Activated T-helper 1 cell treated with anti-CD3 and anti-CD28 coated beads, Interleukin-12 subunit alpha, Interleukin-12 subunit beta, Interleukin-2, Interleukin-4 antibody, amounts not matched to agents 30 ng/mL and 10 ng/mL and 1 ng/mL, durations not matched to agents 14 hours and 24 hours and 36 hours (primary cell): ENCODE data around the gene TNFRSF14. TPM values are rescaled to one million over a fixed set of nuclear protein-coding genes. Genes with fewer than 3 reads are reported as not detected.

ENCODE experiments used
- DNase-seq: peaks from one replicate; pipeline ENCODE4 v3.0.0; 2021; ENCODE audit warnings: low spot score
- H3K27ac Mint-ChIP-seq: one replicate; pipeline ENCODE4 v1.8.0; 2021; ENCODE audit warnings: mild to moderate bottlenecking, mixed read lengths
- H3K27me3 Mint-ChIP-seq: one replicate; pipeline ENCODE4 v1.8.0; 2022; ENCODE audit warnings: mild to moderate bottlenecking, moderate library complexity, mixed read lengths; ENCODE audit not compliant: insufficient read depth
- H3K36me3 Mint-ChIP-seq: one replicate; pipeline ENCODE4 v1.8.0; 2021; ENCODE audit warnings: low read depth, mixed read lengths
- H3K4me1 Mint-ChIP-seq: one replicate; pipeline ENCODE4 v1.8.0; 2021; ENCODE audit warnings: low read depth, mixed read lengths
- H3K4me3 Mint-ChIP-seq: one replicate; pipeline ENCODE4 v1.8.0; 2021; ENCODE audit warnings: mild to moderate bottlenecking, moderate library complexity, mixed read lengths
- H3K9me3 Mint-ChIP-seq: one replicate; pipeline ENCODE4 v1.8.0; 2021; ENCODE audit warnings: mixed read lengths
- intact Hi-C: fragments of 100-400 bp; cut with micrococcal nuclease; formaldehyde crosslinking; loops from one replicate; pipeline ENCODE4 v1.15.1; 2024
- total RNA-seq: library from RNA; stranded (reverse); gene quantifications from 2 replicates; pipeline ENCODE4 v1.2.3, GENCODE V29; 2022

Gene TNFRSF14
- total RNA-seq, 1 donor from 2014 or later = 207 TPM

DNA sequence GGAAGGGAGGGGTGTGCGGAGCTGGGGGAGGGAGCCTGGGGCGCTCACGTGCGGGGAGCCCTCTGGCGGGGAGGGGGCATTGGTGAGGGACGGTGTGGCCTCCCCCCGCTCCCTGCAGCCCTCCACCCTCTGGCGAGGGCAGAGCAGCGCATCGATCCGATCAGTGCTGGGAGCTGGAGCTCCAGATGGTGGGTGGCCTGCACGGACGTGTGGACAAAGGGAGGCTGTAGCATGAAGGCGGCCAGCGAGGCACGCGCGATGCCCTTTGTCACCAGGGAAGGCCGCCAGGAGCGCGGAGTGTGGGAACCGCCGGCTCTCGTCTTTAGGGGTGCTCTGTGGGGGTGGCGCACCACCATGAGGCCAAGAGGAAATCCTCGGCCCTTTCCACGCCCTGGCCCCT is 20.7 kb upstream of the TNFRSF14 start:
- Mint-ChIP-seq H3K27ac (no peak overlapping the region), H3K27me3 (peaks cover 22% of the 10 kb centered on the region), H3K36me3 (no peaks in the 10 kb centered on the region), H3K4me1 (no peaks in the 10 kb centered on the region), H3K4me3 (no peak overlapping the region), H3K9me3 (no peaks in the 10 kb centered on the region)
- no peak for DNase-seq
- intact Hi-C loops = no loop called here

DNA sequence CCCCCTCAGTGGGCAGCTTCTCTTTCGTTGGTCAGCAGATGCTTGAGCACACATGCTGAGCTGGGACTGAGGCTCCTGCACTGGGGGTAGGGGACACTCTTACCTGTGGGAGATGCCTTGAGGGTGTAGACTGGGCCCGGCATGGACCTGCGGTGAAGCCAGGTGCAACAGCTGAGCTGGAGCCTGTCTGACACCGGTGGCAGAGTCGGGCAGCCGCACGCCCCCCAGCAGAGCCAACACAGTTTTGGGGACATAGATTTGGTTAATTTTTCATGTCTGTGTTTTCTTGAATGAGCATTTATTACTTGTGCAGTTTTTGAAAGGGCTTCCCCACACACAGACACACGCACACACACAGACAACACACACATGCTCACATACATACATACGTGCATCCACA is 20.2 kb upstream of the TNFRSF14 start:
- H3K9me3 Mint-ChIP-seq = no peaks in the 10 kb centered on the region
- H3K4me3 Mint-ChIP-seq = no peak overlapping the region
- H3K36me3 Mint-ChIP-seq = no peaks in the 10 kb centered on the region
- peaks cover 20% of the 10 kb centered on the region for H3K27me3 Mint-ChIP-seq
- H3K27ac Mint-ChIP-seq = no peak overlapping the region
- no peaks in the 10 kb centered on the region for H3K4me1 Mint-ChIP-seq
- intact Hi-C loops = no loop called here
- no peak for DNase-seq

DNA sequence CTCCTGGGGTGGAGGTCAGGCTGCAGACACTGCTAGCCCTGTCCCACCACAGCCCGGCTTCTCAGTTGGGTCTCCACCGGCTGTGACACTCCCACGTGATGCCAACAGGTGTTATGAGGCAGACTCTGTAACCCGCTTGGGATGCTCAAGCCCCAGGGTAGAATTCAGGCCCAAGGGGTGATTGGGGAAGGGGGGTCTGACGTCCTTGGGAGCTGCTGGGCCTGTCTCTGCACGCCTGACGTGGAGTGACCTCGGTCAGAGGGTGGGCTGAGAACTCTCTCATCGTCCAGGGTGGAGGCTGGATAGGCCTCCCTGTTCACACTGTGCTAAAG is 18.4 kb upstream of the TNFRSF14 start:
- intact Hi-C loops = no loop called here
- H3K36me3 Mint-ChIP-seq = no peaks in the 10 kb centered on the region
- H3K4me3 Mint-ChIP-seq = no peak overlapping the region
- no peaks in the 10 kb centered on the region for H3K9me3 Mint-ChIP-seq
- DNase-seq = no peak
- H3K4me1 Mint-ChIP-seq = no peaks in the 10 kb centered on the region
- peaks cover 23% of the 10 kb centered on the region for H3K27me3 Mint-ChIP-seq
- no peak overlapping the region for H3K27ac Mint-ChIP-seq

DNA sequence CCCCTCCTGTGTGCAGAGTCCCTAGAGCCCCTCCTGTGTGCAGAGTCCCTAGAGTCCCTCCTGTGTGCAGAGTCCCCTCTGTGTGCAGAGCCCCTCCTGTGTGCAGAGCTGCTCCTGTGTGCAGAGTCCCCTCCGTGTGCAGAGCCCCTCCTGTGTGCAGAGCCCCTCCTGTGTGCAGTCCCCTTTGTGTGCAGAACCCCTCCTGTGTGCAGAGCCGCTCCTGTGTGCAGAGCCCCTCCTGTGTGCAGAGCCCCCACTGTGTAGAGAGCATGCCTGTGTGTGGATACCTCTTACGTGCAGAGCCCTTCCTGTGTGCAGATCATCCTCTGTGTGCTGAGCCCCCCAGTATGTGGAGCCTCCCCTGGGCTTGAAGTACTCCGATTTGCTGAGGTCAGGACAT is 17.8 kb upstream of the TNFRSF14 start:
- Mint-ChIP-seq H3K4me3 (no peak overlapping the region), H3K27me3 (peaks cover 20% of the 10 kb centered on the region), H3K4me1 (no peaks in the 10 kb centered on the region), H3K27ac (no peak overlapping the region), H3K36me3 (no peaks in the 10 kb centered on the region), H3K9me3 (no peaks in the 10 kb centered on the region)
- DNase-seq = no peak
- intact Hi-C loops = no loop called here

DNA sequence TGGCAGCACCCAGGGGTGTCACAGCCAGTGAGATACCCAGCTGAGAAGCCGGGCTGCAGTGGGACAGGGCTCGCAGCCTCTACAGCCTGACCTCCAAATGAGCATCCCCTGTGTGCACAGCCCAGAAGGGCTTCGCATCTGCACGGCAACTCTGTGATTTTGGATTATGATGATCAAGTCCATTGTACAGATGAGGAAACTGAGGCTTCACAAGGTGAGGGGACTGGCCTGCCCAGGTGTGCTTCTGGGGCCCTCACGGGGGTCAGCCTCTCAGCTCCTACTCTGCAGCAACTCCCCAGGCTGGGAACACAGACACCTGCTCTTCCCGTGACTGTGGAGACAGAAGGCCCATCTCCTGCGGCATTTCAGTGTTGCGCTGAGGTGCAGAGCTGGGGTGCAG is 17.3 kb upstream of the TNFRSF14 start:
- no peaks in the 10 kb centered on the region for H3K4me1 Mint-ChIP-seq
- no peaks in the 10 kb centered on the region for H3K9me3 Mint-ChIP-seq
- no peak overlapping the region for H3K4me3 Mint-ChIP-seq
- H3K36me3 Mint-ChIP-seq = no peaks in the 10 kb centered on the region
- peaks cover 18% of the 10 kb centered on the region for H3K27me3 Mint-ChIP-seq
- intact Hi-C loops = no loop called here
- DNase-seq = no peak
- no peak overlapping the region for H3K27ac Mint-ChIP-seq

DNA sequence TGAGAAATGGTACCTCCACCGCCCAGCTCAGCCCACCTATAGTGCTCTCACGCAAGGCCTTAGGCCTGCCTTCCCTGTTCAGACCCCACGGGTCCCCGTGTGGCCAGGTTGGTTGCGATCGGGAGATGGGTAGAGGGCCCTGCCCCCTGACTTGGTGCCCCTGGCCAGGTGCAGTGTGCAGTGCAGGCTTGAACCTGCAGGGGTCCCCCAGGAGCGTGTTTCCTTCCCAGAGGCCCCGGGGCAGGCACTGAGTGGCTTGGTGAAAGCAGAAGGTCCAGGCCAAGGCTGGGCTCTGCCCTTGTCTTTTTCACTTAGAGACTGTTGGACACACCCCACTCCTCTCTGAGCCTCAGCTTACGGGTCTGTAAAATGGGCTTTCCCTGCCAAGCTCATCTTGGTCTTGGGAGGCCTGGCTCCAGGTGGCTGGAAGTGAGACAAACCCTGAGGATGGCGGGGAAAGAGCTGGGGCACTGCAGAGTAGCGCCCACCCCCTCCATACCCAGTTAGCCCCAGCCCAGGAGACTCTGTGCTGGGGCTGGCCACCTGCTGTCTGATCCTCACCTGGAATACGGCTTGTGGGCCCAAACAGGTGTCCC is 16.8 kb upstream of the TNFRSF14 start:
- H3K4me1 Mint-ChIP-seq = no peaks in the 10 kb centered on the region
- DNase-seq = no peak
- no peaks in the 10 kb centered on the region for H3K36me3 Mint-ChIP-seq

DNA sequence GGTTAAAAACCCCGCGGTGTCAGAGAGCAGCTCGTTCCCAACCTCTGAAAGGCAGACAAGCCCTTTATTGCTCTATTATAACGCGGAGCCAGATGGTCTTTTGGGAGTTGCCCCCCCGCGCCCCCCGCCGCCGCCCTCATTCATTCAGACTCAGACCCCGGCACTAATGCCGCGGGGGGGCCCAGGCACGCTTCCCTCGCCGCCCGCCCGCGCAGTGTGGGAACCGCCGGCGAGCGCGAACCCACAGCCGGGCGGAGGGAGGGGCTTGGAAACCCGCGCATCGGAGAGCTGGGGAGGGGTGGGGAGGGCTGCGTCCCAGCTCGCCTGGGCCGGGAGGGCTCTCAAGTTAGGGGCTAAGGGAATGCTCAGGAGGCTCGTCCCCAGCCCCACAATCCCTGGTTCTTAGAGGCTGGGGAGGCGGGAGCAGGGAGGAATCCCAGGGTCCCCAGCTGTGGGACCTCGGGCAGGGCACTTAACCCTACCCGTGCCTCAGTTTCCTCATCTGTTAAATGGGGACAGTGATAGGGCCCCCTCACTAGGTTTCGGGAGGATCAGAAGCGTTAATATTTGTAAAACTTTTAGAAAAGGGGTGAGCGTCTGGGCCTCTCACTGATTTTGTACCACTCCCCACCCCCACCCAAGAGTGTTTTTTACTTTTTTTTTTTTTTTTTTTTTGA is 15.2 kb upstream of the TNFRSF14 start:
- no peaks in the 10 kb centered on the region for H3K4me1 Mint-ChIP-seq
- intact Hi-C loops = loop anchor here (10.0 kb wide), 1 partner anchor 1364 kb away; the partner anchor contains the start of gene C1orf174
- peaks cover 18% of the 10 kb centered on the region for H3K27me3 Mint-ChIP-seq
- H3K4me3 Mint-ChIP-seq = no peak overlapping the region
- H3K27ac Mint-ChIP-seq = no peak overlapping the region
- no peak for DNase-seq
- no peaks in the 10 kb centered on the region for H3K36me3 Mint-ChIP-seq
- H3K9me3 Mint-ChIP-seq = no peaks in the 10 kb centered on the region

More for the DNA sequence above, 16.8 kb upstream of the TNFRSF14 start:
- H3K4me3 Mint-ChIP-seq = no peak overlapping the region
- H3K27me3 Mint-ChIP-seq = peaks cover 15% of the 10 kb centered on the region
- intact Hi-C loops = no loop called here
- H3K27ac Mint-ChIP-seq = no peak overlapping the region
- no peaks in the 10 kb centered on the region for H3K9me3 Mint-ChIP-seq

DNA sequence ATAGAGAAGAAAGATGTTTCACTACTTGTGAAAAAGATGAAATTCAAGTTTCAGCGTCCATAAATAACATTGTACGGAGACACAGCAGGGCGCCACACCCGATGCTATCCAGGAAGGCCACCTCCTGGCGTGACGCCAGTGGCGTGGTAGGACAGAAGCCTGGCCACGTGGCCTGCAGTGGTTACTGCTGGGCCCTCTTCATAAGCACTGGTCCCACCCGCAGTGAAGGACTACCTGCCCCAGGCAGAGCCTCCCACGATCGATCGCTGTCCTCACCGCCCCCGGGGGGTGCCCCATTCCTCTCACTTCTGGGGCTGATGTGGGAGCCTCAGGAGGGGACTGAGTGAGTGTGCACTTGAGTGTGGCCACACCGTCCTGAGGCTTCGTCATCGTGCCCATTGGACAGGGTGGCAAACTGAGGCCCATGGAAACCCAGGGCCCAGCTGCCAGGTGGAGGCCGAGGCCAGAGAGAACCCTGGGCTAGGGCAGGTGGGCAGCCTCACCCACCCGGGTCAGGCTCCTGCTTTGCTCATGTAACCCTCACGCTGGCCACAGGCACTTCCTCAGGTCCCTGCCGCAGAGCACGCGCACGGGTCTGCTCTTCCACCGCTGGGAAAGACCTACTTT is 14.4 kb upstream of the TNFRSF14 start:
- Mint-ChIP-seq H3K27me3 (peaks cover 18% of the 10 kb centered on the region), H3K4me1 (no peaks in the 10 kb centered on the region), H3K4me3 (no peak overlapping the region), H3K36me3 (no peaks in the 10 kb centered on the region), H3K9me3 (no peaks in the 10 kb centered on the region), H3K27ac (no peak overlapping the region)
- intact Hi-C loops = loop anchor here (10.0 kb wide), 1 partner anchor 1363 kb away; the partner anchor contains the start of gene C1orf174
- DNase-seq = no peak

DNA sequence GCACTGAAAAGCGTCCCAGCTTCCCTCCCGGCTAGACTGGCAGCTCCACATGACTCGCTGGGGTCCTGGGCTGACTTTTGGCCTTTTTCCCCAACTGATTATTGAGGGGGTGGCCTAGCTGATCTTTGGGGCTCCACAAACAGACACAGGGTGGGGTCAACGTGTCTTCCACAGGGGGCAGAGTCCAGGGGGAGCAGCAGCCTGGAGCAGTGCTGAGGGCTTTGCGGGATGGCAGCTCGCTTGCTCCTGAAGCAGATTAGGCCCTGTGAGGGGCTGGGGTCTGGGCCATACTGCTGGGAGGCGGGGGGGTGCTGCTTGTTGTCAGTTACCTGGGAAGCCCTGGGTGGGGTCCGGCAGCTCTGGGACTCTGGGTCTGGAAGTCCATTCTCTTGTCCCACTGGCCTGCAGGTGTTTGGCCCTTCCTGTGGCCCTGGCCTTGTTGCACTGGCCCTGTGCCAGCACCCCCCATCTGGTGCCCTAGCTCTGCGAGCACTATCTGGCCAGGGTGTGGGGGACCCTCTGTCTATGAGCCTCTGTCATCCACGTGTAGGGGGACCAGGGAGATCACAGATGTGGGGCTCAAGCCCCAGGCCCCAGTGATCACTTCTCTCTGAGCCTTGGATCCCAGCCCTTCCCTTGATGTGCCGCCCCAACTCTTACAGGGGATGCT is 13.8 kb upstream of the TNFRSF14 start:
- H3K9me3 Mint-ChIP-seq = no peaks in the 10 kb centered on the region
- no peaks in the 10 kb centered on the region for H3K4me1 Mint-ChIP-seq
- H3K27me3 Mint-ChIP-seq = peaks cover 18% of the 10 kb centered on the region
- intact Hi-C loops = loop anchor here (10.0 kb wide), 1 partner anchor 1362 kb away; the partner anchor contains the start of gene C1orf174
- no peak for DNase-seq
- no peaks in the 10 kb centered on the region for H3K36me3 Mint-ChIP-seq
- H3K4me3 Mint-ChIP-seq = no peak overlapping the region
- H3K27ac Mint-ChIP-seq = no peak overlapping the region

DNA sequence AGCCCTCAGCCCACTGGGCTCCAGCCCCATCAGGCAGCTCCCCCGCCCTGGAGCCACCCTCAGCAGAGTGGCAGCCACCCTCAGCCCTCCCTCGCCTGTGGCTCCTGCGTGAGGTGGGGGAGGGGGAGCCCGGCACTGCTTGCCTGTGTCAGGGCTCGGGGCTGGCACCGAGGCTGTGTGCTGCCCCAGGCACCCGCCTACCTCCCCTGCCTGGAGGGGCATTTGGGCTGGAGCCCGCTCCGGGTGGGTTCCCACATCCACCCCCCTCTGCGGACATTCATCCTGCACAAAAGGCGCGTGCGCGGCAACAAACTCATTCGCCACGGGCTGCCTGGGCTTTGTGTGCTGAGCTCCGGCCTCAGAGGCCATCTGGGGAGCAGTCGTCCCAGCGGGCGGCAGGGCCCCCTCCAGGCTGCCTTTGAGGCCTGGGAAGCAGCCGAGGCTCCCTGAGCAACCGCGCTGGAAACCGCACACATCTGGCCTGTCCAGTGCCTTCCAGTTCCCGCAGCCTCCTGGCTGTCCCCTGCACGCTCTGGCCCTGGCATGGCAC is 12.6 kb upstream of the TNFRSF14 start:
- no peak for DNase-seq
- Mint-ChIP-seq H3K27me3 (peaks cover 15% of the 10 kb centered on the region), H3K4me3 (no peak overlapping the region), H3K4me1 (peaks cover 2% of the 10 kb centered on the region), H3K27ac (no peak overlapping the region), H3K36me3 (no peaks in the 10 kb centered on the region), H3K9me3 (no peaks in the 10 kb centered on the region)
- intact Hi-C loops = loop anchor here (10.0 kb wide), 1 partner anchor 1361 kb away; the partner anchor contains the start of gene C1orf174

DNA sequence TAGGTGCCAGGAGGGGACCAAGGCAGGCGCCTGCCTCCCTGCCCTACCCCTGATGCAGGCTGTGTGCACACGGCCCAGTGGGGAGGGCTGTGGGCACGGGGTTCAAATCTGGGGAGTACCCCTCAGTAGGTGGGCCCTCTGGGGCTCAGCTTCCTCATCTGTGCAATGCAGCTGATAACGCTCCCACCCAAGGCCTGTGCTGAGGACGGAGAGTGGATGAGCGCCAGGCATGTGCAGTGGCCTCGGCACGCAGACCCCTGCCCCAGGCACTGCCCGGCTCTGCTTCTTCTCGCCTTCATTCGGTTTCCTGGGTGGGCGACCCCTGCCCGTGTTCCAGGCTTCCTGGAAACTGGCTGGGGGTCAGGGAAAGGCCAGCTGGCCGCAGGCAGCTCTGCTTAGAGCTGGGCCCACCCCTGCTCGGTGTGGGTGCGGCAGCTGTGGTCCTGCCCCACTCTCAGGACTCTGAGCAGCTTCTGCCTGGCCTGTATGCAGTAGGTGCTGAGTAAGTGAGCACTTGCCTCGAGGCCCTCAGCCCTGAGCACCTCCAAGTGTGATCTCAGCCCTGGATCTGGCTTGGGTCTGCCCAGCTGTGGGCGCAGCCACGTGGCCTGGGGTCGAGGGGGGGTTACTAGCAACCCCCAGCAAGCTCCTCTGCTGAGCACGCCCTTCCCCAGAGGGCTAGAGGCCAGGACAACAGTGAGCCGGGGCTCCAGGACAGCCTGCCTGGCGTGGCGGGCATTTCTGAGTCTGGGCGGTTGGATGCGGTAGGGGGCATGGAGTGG is 11.9 kb upstream of the TNFRSF14 start:
- peaks cover 13% of the 10 kb centered on the region for H3K27me3 Mint-ChIP-seq
- H3K4me1 Mint-ChIP-seq = peaks cover 7% of the 10 kb centered on the region
- intact Hi-C loops = loop anchor here (10.0 kb wide), 1 partner anchor 1361 kb away; the partner anchor contains the start of gene C1orf174
- no peak overlapping the region for H3K27ac Mint-ChIP-seq
- no peak for DNase-seq
- H3K36me3 Mint-ChIP-seq = no peaks in the 10 kb centered on the region
- H3K9me3 Mint-ChIP-seq = no peaks in the 10 kb centered on the region
- no peak overlapping the region for H3K4me3 Mint-ChIP-seq
